Stimulated activated CD4-positive, alpha-beta T cell treated with anti-CD3 and anti-CD28 coated beads, Interleukin-12 subunit alpha, Interleukin-12 subunit beta, amount 100 ng/mL, for 24 hours (primary cell): Measurements from ENCODE around the gene ETAA1.

Experiments
- DNase-seq, 2 experiments: peaks; one replicate each; pipeline ENCODE4 v3.0.0-alpha.2; 2020; ENCODE audit warnings: low read depth in 2 of 2

Gene ETAA1

DNA sequence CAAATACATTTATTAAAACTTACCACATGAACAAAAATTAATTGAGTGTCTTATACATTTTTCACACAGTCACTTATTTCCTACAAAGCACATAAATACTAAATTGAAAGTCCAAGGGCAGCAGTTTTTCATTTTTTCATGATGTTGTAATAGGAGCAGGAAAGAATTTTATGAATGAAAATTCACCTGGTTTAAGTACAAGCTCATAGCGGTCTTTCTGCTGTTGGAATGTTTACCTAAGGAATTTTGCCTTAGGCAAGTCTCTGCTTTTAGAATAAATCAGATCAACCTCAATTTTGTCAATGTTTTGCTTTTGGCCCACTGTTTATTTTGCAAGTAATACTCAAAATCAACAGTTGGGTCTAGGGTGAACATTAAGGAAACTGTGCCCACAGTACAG, 40.0 kb downstream of the ETAA1 start:
- no peak for DNase-seq

DNA sequence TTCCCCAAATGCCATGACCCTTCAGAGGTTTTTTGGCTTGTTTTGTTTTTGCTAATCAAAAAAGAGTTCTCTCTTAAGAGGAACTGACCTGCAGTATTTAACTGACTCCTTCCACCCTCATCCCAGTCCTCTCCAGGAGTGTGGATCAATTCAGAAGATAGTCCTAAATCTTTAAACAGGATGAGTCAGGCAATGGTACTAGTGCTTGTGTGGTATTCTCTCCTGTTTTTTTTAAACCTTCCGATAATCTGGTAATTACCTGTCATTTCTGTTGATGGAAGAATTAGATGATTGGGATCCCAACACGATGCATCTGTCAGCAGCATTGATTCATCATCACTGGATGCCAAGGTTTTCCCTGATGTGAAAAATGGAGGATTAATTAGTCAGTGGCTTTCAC, 41.2 kb downstream of the ETAA1 start:
- DNase-seq, result no peak

DNA sequence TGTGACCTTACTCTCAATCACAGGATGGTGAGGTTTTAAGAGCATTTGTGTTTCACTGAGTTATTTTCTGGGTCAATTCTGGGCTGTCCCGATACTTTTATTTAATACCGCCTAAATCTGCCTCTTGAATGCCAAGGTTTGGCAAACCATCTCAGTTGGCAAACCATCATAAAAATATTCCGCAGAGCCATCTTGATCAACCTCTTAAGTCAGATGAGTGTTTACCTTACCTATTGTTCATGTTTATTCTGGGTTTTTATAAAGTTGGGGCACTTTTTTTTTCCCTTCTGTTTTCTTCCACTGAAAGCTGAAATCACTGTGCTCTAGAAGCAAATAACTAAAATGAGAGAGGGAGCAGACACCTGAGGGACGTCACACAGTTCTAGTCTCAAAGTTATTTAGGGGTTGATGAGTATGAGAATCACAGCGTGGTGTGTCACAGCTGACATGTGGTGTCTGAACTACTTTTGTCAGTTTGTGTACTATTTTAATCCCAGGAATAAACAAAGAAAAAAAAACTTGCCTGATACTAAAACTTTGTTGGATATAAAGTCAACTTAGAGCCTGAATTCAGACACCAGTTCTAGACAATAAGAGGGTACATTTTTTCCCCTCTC, 48.6 kb downstream of the ETAA1 start:
- no peak for DNase-seq

DNA sequence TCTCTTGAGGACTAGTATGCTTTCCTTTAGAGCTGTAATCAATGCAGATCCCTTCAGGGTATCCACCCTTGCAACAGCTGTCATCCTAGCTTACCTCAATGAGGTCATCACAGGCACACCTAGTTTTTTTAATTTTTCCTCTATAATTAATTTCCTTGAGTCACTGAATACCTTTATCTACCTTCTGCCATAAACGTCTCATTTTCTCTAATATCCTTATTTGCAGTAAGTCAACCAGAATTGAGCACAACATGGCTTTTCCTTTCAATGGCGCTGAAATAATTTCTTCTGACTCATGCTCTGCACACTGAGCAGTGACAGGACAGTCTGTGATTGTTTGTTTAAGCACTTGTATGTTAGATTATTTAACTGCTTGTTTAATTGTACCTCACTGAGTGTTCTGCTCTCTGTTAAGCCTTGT, 49.4 kb downstream of the ETAA1 start:
- no peak for DNase-seq

DNA sequence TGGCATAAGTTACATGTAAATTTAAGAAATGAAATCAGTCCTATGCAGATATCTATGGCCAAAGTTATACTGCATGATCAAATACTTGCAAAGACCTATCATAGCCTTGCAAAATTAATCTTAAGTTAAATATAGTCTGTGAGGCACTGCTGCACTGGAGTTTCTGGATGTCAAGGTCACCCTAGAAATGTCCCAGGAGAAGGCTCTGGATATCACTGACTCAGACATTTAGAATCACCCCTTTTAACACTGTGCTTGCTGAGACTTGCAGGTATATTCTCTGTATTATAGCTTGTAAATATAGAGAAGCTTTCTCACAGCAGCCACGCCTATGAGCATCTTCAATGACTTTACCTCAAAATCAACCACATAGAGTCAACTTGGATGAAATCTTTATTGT, 51.5 kb downstream of the ETAA1 start:
- DNase-seq, result no peak

DNA sequence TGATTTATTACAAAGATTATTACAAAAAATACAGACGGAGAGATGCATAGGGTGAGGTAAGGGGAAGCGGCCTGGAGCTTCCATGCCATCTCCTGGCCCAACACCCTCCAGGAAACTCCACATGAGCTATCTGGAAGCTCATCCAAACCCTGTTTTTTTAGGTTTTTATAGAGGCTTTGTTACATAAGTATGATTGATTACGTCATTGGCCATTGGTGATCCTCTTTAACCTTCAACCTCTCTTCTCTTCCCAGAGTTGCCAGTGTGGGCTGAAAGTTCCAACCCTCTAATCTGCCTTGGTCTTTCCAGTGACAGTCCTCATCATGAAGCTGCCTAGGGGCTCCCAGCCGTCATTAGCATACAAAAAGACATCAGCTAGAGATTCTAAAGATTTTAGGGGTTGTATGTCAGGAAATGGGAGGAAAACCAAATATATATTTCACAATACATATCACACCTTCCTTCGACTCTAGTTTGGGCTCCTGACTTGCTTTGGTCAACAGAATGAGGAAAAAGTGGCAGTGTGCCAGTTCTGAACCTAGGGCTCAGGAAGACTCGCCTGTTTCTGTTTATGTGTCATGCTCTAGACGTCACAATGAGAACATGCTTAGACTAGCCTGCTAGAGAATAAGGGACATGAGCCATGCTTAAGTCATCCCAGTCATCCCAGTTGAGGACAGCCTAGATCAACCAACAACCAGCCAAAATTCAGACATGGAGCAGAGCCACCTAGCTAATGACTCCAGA, 54.1 kb downstream of the ETAA1 start:
- DNase-seq, result no peak

DNA sequence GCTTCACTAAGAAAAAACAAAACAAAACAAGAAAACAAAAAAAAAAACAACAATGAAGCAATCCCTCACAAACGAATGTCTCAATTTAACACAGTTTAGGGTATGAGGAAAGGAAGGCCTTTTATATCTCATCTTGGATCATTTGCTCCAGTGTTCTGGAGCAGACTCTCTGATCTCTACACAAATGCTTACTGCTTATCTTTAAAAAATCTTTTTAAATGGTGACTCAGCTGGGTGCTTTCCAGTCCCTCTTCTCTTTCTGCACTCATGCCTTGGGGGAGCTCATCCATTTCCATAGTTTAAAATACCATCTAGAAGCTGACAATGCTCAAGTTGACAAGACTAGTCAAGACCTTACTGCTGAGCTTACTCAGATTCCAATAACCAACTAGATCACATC, 56.2 kb downstream of the ETAA1 start:
- no peak for DNase-seq

DNA sequence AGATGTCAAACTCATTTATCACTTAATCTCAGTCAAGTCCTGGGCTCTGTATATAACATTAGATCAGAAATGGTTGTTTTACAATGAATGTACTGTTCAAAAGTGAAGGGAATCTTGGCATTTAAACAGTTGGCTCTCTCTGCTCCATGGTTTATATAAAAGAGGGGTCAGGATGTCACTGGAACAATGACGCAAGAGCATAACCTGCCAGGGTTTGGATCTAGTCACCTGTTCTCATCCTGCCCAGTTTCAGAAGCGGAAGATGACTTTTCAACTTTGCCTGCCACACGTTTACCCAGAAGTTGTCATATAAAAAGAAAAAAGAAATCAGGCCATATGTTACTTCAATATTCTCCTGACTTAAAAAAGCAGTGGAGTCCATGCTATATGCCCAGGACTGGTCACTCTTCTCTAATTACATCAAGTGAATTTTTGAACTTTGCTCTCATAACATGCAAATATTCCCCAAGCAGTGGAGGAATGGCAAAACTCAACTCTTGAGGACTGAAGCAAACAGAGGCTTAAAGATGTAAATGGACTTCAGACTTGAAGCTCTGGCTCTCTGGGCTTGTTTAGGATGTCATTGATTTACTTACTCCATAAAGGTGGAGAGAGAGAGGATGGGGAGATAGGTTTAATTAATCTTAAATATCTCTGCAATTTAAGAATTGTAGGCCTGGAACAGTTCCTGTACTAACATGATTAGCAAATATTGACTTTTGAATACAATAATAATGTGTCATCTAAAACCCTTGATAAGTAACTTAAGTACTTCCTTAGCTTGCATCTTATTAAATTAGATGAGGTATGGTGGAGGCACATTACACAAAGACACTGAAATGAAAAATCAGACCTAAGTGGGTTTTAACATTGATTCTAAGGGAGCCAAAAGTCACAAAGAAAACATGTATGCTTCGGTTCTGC, 58.3 kb downstream of the ETAA1 start:
- no peak for DNase-seq

DNA sequence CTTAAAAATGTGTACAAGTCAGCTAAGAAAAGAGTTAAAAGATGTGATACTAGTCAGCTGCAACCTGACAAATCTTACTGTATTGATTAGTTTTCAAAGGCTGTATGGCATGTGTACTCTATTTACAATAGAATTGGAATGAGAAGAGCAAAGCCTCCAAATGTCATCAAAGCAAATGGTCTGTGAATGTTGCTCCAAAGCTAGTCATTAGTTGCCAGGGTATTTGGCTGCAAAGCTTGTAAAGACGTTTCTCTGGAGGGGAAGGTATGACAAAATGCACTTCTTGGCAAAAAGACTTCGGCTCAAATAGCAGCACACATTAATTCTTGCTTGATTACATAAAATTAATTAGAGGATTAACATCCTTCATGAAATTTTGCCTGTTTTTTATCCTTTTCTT, 59.3 kb downstream of the ETAA1 start:
- DNase-seq, result no peak

DNA sequence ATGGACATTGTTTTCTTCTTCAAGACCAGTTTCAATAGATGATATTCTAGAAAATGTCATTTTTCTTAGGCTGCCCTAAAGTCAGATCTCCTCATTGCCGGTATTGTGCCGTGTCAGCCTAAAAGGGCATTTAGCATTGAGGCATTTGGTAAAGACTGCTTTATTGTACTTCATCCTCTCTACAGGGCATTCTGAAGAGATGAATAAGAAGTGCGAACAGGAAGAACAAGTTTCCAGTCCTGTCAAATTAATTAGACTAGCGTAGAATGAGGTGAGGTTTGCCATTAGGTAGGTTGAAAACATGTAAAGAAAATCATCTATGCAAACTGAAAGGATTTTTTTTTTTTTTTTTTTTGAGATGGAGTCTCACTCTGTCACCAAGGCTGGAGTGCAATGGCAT, 60.6 kb downstream of the ETAA1 start:
- DNase-seq, result no peak

DNA sequence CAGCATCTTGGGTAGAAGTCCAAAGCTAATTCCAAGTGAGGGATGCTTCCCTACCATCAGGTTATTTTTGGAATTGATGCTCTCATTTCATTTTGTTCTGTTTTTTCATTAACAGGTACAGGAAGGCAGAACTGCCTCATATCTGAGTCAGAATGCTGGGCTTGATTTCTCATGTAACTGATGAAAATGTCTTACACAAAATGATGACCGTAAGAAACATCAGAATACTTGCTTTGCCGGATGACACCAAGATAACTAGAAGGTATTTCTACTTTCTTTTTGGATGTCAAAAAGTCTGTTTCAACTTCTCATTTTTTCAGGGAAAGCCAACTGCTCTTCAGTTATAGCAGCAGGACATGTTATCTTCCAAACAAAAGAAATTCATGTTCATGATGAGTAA, 62.6 kb downstream of the ETAA1 start:
- no peak for DNase-seq
